WTC11 (cell line): ENCODE data around the gene FSD1L. TPM values are rescaled to one million over a fixed set of nuclear protein-coding genes. Genes with fewer than 3 reads are reported as not detected.

Experiments used
- ATAC-seq: fragments of 200-7000 bp; cut with Tn5 transposase; 2 replicates; pipeline ENCODE4 v1.10.0; 2021; ENCODE audit warnings: mild to moderate bottlenecking, moderate library complexity
- CTCF ChIA-PET: fragments of 300-600 bp; sonication (Branson Sonifier 250); formaldehyde crosslinking; loops from one replicate; lab custom pipeline; 2021; ENCODE audit warnings: antibody characterized with exemption; lab: Charles Lee
- POLR2A ChIA-PET: fragments of 350-600 bp; sonication (Branson Sonifier 250); formaldehyde crosslinking; loops from one replicate; lab custom pipeline; 2021; ENCODE audit warnings: antibody characterized with exemption; lab: Charles Lee
- DNase-seq: peaks from one replicate; pipeline ENCODE4 v3.0.0; 2021; ENCODE audit warnings: low spot score
- H3K27ac Mint-ChIP-seq: 2 replicates; pipeline ENCODE4 v1.8.0; 2021; ENCODE audit warnings: mixed read lengths
- H3K27me3 Mint-ChIP-seq: 2 replicates; pipeline ENCODE4 v1.8.0; 2021; ENCODE audit warnings: low read depth, mild to moderate bottlenecking, moderate library complexity, mixed read lengths
- H3K36me3 Mint-ChIP-seq: 2 replicates; pipeline ENCODE4 v1.8.0; 2021; ENCODE audit warnings: mixed read lengths
- H3K4me1 Mint-ChIP-seq: 2 replicates; pipeline ENCODE4 v1.8.0; 2022; ENCODE audit warnings: mixed read lengths
- H3K4me3 Mint-ChIP-seq: 2 replicates; pipeline ENCODE4 v1.8.0; 2021; ENCODE audit warnings: mild to moderate bottlenecking, moderate library complexity, mixed read lengths
- H3K9me3 Mint-ChIP-seq: 2 replicates; pipeline ENCODE4 v1.8.0; 2021; ENCODE audit warnings: mixed read lengths
- ARID4B ChIP-seq: sonication (generic); formaldehyde crosslinking; IDR thresholded peaks from 2 replicates; pipeline ENCODE4 v1.8.0; 2023; ENCODE audit warnings: missing genetic modification reagents, mild to moderate bottlenecking, borderline replicate concordance
- CTCF ChIP-seq: fragments of 200-600 bp; IDR thresholded peaks from 2 replicates; pipeline ENCODE4 v1.8.0; 2022; ENCODE audit warnings: antibody characterized with exemption
- ERG ChIP-seq: fragments of 250-450 bp; sonication (Bioruptor Pico); IDR thresholded peaks from 2 replicates; pipeline ENCODE4 v1.8.0; 2021; ENCODE audit warnings: mild to moderate bottlenecking
- ESRRA ChIP-seq: sonication (generic); formaldehyde crosslinking; IDR thresholded peaks from 2 replicates; pipeline ENCODE4 v1.8.1; 2022; ENCODE audit warnings: mild to moderate bottlenecking, missing genetic modification reagents, borderline replicate concordance
- MLX ChIP-seq: sonication (generic); formaldehyde crosslinking; IDR thresholded peaks from 2 replicates; pipeline ENCODE4 v1.8.1; 2023; ENCODE audit warnings: mild to moderate bottlenecking, missing genetic modification reagents, moderate library complexity
- MXD4 ChIP-seq: fragments of 250-450 bp; sonication (Bioruptor Pico); IDR thresholded peaks from 2 replicates; pipeline ENCODE4 v1.8.0; 2021; ENCODE audit warnings: mild to moderate bottlenecking, moderate library complexity, borderline replicate concordance
- NFATC4 ChIP-seq: fragments of 250-450 bp; sonication (Bioruptor Pico); IDR thresholded peaks from 2 replicates; pipeline ENCODE4 v1.9.0; 2021; ENCODE audit warnings: mild to moderate bottlenecking
- NFYB ChIP-seq: sonication (generic); formaldehyde crosslinking; conservative IDR thresholded peaks from 2 replicates; pipeline ENCODE4 v1.8.0; 2022; ENCODE audit warnings: low read depth, missing genetic modification reagents
- NR2C2 ChIP-seq: sonication (generic); formaldehyde crosslinking; IDR thresholded peaks from 2 replicates; pipeline ENCODE4 v1.8.0; 2022; ENCODE audit warnings: mild to moderate bottlenecking, missing genetic modification reagents
- OVOL2 ChIP-seq: fragments of 250-450 bp; sonication (Bioruptor Pico); IDR thresholded peaks from 2 replicates; pipeline ENCODE4 v1.9.0; 2021; ENCODE audit warnings: mild to moderate bottlenecking, borderline replicate concordance
- PREB ChIP-seq: sonication (generic); formaldehyde crosslinking; IDR thresholded peaks from 2 replicates; pipeline ENCODE4 v1.8.1; 2022; ENCODE audit warnings: mild to moderate bottlenecking, missing genetic modification reagents, moderate library complexity, borderline replicate concordance
- SMAD4 ChIP-seq: sonication (generic); formaldehyde crosslinking; IDR thresholded peaks from 2 replicates; pipeline ENCODE4 v1.8.0; 2022; ENCODE audit warnings: mild to moderate bottlenecking, missing genetic modification reagents
- USF1 ChIP-seq: sonication (generic); formaldehyde crosslinking; IDR thresholded peaks from 2 replicates; pipeline ENCODE4 v1.8.0; 2022; ENCODE audit warnings: mild to moderate bottlenecking, missing genetic modification reagents
- ZNF425 ChIP-seq: fragments of 250-450 bp; sonication (Bioruptor Pico); conservative IDR thresholded peaks from 2 replicates; pipeline ENCODE4 v1.9.0; 2021; ENCODE audit warnings: mild to moderate bottlenecking
- ZSCAN18 ChIP-seq: fragments of 250-450 bp; sonication (Bioruptor Pico); IDR thresholded peaks from 2 replicates; pipeline ENCODE4 v2.1.2; 2022; ENCODE audit warnings: mild to moderate bottlenecking, moderate library complexity
- total RNA-seq: library from RNA; stranded (reverse); gene quantifications from 3 replicates; pipeline ENCODE4 v1.2.3, GENCODE V29; 2021

Gene FSD1L
- total RNA-seq, 1 experiment from 2014 or later, result 5.3 TPM

- H3K4me1 Mint-ChIP-seq, result peaks cover 6% of the 10 kb centered on the region
- H3K27ac Mint-ChIP-seq, result peak overlapping the region; percentile 64; the same call in 1 of the 2 replicates
- DNase-seq, result no peak
- no peaks in the 10 kb centered on the region for H3K36me3 Mint-ChIP-seq
- no peaks in the 10 kb centered on the region for H3K9me3 Mint-ChIP-seq
- ATAC-seq, result no peak
- POLR2A ChIA-PET, result no interaction called here
- TF ChIP-seq MLX, result no peak
- no peak for TF ChIP-seq NR2C2 (CRISPR knock-in tag)
- no peak for TF ChIP-seq CTCF
- TF ChIP-seq ZSCAN18 (CRISPR knock-in tag), result no peak
- no peak for TF ChIP-seq NFATC4 (CRISPR knock-in tag)
- TF ChIP-seq SMAD4 (CRISPR knock-in tag), result no peak
- no peak for TF ChIP-seq USF1 (CRISPR knock-in tag)
- no peak for TF ChIP-seq ZNF425 (CRISPR knock-in tag)
- no peak for TF ChIP-seq ERG (CRISPR knock-in tag)
- TF ChIP-seq ARID4B (CRISPR knock-in tag), result no peak
- no peak for TF ChIP-seq MXD4 (CRISPR knock-in tag)
- no peak for TF ChIP-seq ESRRA (CRISPR knock-in tag)
- no peak for TF ChIP-seq OVOL2
- no peak for TF ChIP-seq NFYB (CRISPR knock-in tag)
- TF ChIP-seq PREB, result no peak
- no peaks in the 10 kb centered on the region for H3K27me3 Mint-ChIP-seq
- CTCF ChIA-PET, result no interaction called here
- H3K4me3 Mint-ChIP-seq, result no peak overlapping the region
Observed at GRCh38 chr9:105503881-105504280, 56.0 kb downstream of the FSD1L start.
